ENCODE results near the gene ZFY. TPM values are rescaled to one million over a fixed set of nuclear protein-coding genes. Genes with fewer than 3 reads are reported as not detected.
"Not testable (repeated sequence)": the region's sequence is repeated elsewhere in the genome, so short reads cannot be mapped to it uniquely, and the experiment has no call there.

The ZFY gene
- total RNA-seq, 1 experiment from 2014 or later = 0.18 TPM

- DNase-seq (ENCODE audit: low read depth, low spot score) (no peak), ATAC-seq (no peak)
- H3K4me1 ChIP-seq (ENCODE audit: control insufficient read depth, insufficient read depth, low read length) = no peaks in the 10 kb centered on the region
- no peaks in the 10 kb centered on the region for H3K9me3 ChIP-seq (ENCODE audit: control insufficient read depth, insufficient read depth, low read depth, low read length)
- in situ Hi-C loops (cut with HindIII; ENCODE audit: low pct_unique_long_range_greater_than_20kb, low sequenced_read_pairs) = no loop called here
- no peak overlapping the region for H3K27ac ChIP-seq (ENCODE audit: low read length)
- ChIA-PET CTCF (no interaction called here), POLR2A (no interaction called here)
- TF ChIP-seq REST (IDR thresholded peaks at IDR 0.05; ENCODE audit: insufficient read depth in 1 of 2, low read depth in 2 of 2, low read length in 1 of 2) (no peak), CTCF (IDR thresholded peaks at IDR 0.05) (no peak), TCF7L2 (IDR thresholded peaks at IDR 0.05; ENCODE audit: low read depth, low read length) (no peak), SIN3A (IDR thresholded peaks at IDR 0.05; ENCODE audit: borderline replicate concordance, insufficient read depth, low read depth, low read length) (no peak), POLR2AphosphoS5 (IDR thresholded peaks at IDR 0.05; ENCODE audit: low read depth, low read length) (no peak)
- no TSS peak for BruUV-seq (replicated peaks)
- intact Hi-C loops (cut with micrococcal nuclease; ENCODE audit: unreplicated experiment) = no loop called here
- no peaks in the 10 kb centered on the region for H3K36me3 ChIP-seq (ENCODE audit: control insufficient read depth, insufficient read depth, low read length)
- H3K4me3 ChIP-seq (ENCODE audit: low read depth in 2 of 2, low read length in 2 of 2) = no peak overlapping the region
- H3K27me3 ChIP-seq (ENCODE audit: control insufficient read depth, insufficient read depth, low read length) = no peaks in the 10 kb centered on the region
Measured at GRCh38 chrY:3003516-3003830, 68.3 kb downstream of the ZFY start.

- intact Hi-C loops (cut with micrococcal nuclease; ENCODE audit: unreplicated experiment) (no loop called here), in situ Hi-C loops (cut with HindIII; ENCODE audit: low pct_unique_long_range_greater_than_20kb, low sequenced_read_pairs) (no loop called here)
- CTCF ChIA-PET = no interaction called here
- DNase-seq (ENCODE audit: low read depth, low spot score) (no peak), ATAC-seq (no peak)
- TF ChIP-seq CTCF (IDR thresholded peaks at IDR 0.05) (no peak), TCF7L2 (IDR thresholded peaks at IDR 0.05; ENCODE audit: low read depth, low read length) (no peak), REST (IDR thresholded peaks at IDR 0.05; ENCODE audit: insufficient read depth in 1 of 2, low read depth in 2 of 2, low read length in 1 of 2) (no peak), SIN3A (IDR thresholded peaks at IDR 0.05; ENCODE audit: borderline replicate concordance, insufficient read depth, low read depth, low read length) (no peak), POLR2AphosphoS5 (IDR thresholded peaks at IDR 0.05; ENCODE audit: low read depth, low read length) (no peak)
- H3K36me3 ChIP-seq (ENCODE audit: control insufficient read depth, insufficient read depth, low read length) = no peaks in the 10 kb centered on the region
- no peaks in the 10 kb centered on the region for H3K27me3 ChIP-seq (ENCODE audit: control insufficient read depth, insufficient read depth, low read length)
- no peaks in the 10 kb centered on the region for H3K4me1 ChIP-seq (ENCODE audit: control insufficient read depth, insufficient read depth, low read length)
- POLR2A ChIA-PET = no interaction called here
- H3K27ac ChIP-seq (ENCODE audit: low read length) = no peak overlapping the region
- BruUV-seq (replicated peaks) = no TSS peak
- no peaks in the 10 kb centered on the region for H3K9me3 ChIP-seq (ENCODE audit: control insufficient read depth, insufficient read depth, low read depth, low read length)
- no peak overlapping the region for H3K4me3 ChIP-seq (ENCODE audit: low read depth in 2 of 2, low read length in 2 of 2)
Measured at GRCh38 chrY:3003846-3004245, 68.7 kb downstream of the ZFY start.

- ATAC-seq; in situ Hi-C loops (cut with HindIII; ENCODE audit: low pct_unique_long_range_greater_than_20kb, low sequenced_read_pairs); BruUV-seq (replicated peaks); POLR2A ChIA-PET; DNase-seq (ENCODE audit: low read depth, low spot score); H3K4me1 ChIP-seq (ENCODE audit: control insufficient read depth, insufficient read depth, low read length); H3K36me3 ChIP-seq (ENCODE audit: control insufficient read depth, insufficient read depth, low read length); CTCF ChIA-PET; H3K27me3 ChIP-seq (ENCODE audit: control insufficient read depth, insufficient read depth, low read length); H3K9me3 ChIP-seq (ENCODE audit: control insufficient read depth, insufficient read depth, low read depth, low read length); intact Hi-C loops (cut with micrococcal nuclease; ENCODE audit: unreplicated experiment); H3K27ac ChIP-seq (ENCODE audit: low read length); H3K4me3 ChIP-seq (ENCODE audit: low read depth in 2 of 2, low read length in 2 of 2): not testable (repeated sequence)
Measured at GRCh38 chrY:3006031-3006430, 70.8 kb downstream of the ZFY start.

Measured in Panc1 (cell line).